Upper lobe of left lung (tissue), 4 donors: Measurements from ENCODE around the gene STK16.

Experiments used
- POLR2AphosphoS5 ChIP-seq, 2 donors: sonication (generic); formaldehyde crosslinking; IDR thresholded peaks; one replicate each; pipeline ENCODE4 v1.5.1; 2017; ENCODE audit warnings: antibody characterized with exemption in 2 of 2
- TF ChIP-seq, protein P1 (sequence below), 6 experiments: fragments of 450-650 bp in 4 of 6; fragments of 200-600 bp in 2 of 6; sonication (generic) in 2 of 6; IDR thresholded peaks; one replicate each; pipeline ENCODE4 v1.5.1; 2016 to 2019; ENCODE audit warnings: antibody characterized with exemption in 6 of 6

- TF ChIP-seq, protein P1, sequence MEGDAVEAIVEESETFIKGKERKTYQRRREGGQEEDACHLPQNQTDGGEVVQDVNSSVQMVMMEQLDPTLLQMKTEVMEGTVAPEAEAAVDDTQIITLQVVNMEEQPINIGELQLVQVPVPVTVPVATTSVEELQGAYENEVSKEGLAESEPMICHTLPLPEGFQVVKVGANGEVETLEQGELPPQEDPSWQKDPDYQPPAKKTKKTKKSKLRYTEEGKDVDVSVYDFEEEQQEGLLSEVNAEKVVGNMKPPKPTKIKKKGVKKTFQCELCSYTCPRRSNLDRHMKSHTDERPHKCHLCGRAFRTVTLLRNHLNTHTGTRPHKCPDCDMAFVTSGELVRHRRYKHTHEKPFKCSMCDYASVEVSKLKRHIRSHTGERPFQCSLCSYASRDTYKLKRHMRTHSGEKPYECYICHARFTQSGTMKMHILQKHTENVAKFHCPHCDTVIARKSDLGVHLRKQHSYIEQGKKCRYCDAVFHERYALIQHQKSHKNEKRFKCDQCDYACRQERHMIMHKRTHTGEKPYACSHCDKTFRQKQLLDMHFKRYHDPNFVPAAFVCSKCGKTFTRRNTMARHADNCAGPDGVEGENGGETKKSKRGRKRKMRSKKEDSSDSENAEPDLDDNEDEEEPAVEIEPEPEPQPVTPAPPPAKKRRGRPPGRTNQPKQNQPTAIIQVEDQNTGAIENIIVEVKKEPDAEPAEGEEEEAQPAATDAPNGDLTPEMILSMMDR (IDR thresholded peaks at IDR 0.05): peak in 1 of 6 experiments; percentile 5
- peak; percentile 71 to 82 for TF ChIP-seq POLR2AphosphoS5 (IDR thresholded peaks at IDR 0.05)
Observed at GRCh38 chr2:219249203-219249980, 4.1 kb downstream of the STK16 start.
